ENCODE results near the gene CHD3.

CHD3 gene

DNA sequence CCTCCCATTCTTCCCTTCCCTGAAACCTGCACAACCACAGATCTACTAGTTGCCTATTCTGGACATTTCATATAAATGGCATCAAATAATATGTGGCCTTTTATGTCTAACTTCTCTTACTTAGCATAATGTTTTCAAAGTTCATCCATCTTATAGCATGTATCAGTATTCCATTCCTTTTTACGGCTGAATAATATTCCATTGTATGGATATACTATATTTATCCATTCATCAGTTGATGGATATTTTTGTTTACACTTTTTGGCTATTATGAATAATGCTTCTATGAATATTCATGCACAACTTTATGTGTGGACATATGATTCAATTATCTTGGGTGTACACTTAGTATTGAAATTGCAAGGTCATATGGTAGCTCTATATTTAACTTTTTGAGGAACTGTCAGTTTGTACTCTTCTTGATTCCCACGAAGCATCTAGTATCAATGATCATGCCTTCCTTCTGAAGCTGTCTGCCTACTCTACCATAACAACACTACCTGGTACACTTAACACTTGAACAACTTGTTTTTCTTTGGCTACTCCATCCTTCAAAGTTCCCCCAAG, 12.7 kb upstream of the CHD3 start:
- no peak for DNase-seq

DNA sequence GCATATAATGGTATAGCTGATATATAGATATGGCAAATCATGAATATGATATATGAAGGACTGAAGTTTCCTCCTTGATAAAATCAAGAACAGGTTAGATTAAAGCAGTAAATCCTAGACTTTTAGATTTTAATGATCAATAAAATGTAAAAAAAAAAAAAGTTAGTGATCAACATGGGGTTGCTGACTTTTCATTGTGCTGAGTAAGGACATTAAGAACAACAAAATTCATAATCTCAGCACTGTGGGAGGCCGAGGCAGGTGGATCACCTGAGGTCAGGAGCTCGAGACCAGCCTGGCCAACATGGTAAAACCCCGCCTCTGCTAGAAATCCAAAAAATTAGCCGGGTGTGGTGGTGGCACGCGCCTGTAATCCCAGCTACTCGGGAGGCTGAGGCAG, 10.4 kb upstream of the CHD3 start:
- DNase-seq, result no peak

DNA sequence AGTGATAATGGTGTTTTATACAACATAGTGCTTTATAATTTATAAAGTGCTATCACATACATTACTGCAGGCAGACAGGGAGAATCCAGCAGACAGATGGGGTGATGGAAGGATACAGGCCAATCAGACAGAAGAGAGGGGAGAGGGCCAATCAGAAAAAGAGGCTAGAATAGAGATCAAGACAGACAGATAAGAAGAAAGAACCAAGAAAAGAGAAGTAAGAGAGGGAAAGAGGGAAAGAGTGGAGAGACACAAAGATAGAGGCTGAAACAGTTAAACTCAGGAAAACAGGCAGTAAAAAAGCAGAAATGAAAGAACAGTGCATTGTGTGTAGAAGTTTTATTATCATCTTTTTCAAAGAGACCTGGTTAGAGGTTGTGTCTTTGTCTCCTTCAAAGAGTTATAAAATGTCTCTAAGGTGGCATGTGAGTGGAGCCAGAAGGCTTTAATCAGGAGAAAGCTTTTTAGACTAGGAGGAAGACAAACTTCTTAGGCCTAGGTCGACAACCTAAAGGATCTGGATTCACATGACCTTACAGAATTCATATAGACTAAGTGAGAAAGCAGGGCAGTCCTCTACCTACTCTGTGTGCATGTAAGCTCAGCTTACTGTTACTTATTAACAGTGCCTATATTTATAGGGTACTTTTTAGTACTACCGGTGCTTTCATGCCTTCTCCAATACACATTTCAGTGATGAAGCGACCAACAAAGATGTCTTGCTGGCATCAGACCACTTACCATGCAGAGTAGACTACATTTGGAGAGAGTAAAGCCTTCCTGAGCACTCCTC, 8.3 kb upstream of the CHD3 start:
- DNase-seq, result no peak

DNA sequence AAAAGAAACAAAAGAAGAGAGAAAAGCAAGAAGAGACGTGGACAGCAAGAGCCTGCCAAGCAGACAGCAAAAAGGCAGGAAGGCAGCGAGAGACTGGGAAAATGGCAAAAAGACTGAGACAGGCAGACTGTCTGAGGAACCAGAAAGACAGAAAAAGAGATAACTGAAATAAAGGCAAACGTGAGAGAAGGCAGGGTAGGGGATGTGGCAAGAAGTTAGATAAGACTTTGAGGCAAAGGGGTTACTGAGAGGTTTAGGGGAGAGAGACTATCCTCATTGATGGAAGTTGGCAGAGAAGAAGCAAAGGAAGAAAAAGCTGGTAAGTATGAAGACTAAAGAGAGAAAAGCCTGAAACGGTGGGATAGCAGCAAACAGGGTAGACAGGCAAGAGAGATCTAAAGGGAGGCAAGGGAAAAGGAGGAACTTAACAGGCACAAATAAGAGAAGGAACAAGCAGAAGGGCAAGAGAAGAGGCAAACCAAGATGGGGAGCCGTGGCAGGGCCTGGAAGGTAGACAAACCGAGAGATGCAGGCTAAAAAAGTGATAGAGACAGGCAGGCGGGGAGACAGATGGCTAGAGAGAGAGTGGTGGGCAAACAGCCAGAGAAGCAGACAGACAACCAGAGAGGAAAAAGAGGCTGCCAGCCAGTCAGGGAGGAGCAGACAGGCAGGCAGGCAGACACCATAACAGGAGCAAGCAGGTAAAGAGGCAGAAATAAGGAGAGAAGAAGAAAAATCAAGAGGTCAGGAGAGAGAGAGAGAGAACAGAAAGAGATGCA, 7.1 kb upstream of the CHD3 start:
- DNase-seq, result no peak

DNA sequence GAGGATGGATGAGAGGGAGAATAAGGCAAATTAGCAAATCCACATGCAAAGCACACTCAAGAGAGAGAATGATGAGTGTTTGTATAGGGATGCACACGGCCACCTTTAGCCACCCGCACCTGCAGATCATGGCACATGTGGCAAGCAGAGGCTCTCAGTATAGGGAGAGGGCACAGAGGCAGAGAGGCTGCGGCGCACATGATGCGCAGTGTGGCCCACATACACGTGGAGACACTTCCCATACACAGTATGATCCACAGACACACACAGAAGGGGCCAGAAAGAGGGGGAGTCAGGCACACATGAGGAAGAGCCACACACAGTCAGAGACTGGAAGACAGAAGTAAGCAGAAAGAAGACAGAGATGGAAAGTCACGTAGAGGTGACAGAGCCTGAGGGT, 6.5 kb upstream of the CHD3 start:
- DNase-seq, result no peak

DNA sequence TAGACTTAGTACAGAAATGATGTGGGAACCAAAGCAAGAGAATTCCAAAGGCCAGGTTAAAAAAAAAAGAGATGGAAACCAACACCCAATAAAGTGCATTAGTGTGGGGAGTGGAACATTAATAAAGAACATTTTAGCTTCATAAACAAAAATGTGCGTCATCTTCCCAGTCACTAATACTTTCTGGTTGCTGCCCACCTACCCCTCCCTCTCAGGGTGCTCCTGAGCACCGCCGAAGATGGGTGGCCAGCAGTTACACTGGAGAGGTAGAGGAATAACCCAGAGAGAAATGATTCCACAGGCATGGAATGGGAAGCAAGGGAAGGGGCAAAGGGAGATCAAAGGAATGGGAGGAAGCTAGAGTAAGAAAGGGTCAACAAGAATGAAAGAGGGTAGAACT, 6.0 kb upstream of the CHD3 start:
- DNase-seq, result no peak

DNA sequence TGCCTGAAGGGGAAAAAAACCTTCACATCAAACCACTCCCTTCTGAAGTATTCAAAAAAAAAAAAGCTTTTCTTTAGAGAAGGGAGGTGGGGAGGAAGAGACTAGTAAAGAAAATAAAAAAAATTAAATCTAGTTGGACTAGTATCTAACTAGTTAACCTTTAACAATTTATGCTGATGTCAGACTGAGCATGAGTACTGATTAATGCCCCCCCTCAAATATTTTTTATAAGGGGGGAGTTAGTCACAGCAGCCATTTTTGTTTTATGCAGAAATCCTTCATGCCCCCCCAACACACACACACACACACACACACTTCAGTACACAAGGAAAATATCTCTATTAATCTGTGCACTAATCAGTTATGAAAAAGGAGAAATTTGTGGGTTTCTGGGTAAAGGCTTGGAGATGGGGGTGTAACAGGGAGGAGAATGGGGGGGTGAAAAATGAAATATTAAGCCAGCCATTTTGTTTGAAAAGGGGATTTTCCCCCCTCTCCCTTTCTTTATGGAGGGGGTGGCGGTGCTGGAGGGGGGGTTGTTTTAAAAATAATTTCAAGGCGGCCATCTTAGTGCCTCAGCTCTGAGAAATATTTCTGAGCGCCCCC, 4.7 kb upstream of the CHD3 start:
- no peak for DNase-seq

DNA sequence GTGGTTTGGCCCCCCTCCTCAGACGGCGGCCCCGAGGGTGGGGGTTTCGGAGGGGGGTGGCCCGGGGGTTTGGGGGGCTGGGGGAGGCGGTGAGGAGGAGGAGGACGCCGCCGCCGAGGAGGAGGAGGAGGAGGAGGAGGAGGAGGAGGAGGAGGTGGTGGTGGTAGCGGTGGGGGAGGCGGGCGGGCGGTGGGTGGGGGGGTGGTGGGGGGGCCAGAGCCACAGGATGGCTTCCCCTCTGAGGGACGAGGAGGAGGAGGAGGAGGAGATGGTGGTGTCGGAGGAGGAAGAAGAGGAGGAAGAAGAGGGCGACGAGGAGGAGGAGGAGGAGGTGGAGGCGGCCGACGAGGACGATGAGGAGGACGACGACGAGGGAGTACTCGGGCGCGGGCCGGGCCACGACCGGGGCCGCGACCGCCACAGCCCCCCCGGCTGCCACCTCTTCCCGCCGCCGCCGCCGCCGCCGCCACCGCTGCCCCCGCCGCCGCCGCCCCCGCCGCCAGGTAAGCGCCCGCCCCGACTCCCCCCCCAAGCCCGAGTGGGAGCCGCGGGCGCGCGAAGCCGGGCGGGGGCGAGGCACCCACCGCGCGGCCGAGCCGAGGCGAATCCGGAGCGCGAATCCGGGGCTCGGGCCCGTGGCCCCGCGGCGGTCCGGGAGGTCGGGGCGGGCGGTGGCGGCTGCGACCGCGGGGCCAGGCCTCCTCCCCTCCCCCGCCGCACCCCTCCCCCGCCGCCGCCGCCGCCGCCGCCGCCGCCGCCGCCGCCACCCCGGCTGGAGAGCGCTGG, 3.8 kb upstream of the CHD3 start:
- DNase-seq, result no peak

DNA sequence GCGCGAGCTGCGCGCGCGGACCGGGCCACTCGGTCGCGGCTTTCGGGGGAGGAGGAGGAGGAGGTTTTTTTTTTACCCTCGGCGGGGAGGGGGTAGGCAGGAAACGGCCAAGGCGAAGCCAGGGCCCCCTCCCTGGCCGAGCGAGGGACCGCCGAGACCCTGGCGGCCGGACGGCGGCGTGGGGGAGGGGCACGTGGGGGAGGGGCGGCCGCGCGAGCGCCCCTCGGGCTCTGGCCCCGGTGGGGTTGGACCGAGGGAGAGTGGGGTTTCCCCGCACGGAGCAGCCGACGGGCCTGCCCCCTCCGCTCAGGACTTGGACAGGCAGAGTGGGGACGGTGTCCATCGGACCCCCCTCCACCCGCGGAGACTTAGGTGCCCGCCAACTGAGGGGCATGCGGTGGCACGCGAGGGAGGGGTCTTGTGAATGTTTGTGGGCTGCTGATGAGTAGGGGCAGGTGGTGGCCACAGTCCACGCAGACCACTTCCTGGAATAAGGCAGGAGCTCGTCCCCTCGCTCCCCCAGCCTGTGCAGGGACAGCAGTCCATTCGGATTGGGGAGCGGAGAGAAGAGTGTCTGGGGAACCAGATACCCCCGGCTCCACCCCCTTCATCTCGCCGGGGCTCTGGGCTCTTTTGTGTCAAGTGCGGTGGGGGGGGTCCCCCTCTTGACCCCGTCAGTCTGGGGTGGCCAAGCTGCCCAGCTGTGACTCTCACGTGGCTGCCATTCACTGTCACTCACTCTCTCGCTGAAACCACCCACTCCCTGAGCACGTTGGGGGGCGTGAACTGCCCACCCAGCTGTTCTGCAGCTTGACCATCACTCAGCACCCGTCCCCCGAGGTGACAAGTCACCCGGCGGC, 3.0 kb upstream of the CHD3 start:
- no peak for DNase-seq

DNA sequence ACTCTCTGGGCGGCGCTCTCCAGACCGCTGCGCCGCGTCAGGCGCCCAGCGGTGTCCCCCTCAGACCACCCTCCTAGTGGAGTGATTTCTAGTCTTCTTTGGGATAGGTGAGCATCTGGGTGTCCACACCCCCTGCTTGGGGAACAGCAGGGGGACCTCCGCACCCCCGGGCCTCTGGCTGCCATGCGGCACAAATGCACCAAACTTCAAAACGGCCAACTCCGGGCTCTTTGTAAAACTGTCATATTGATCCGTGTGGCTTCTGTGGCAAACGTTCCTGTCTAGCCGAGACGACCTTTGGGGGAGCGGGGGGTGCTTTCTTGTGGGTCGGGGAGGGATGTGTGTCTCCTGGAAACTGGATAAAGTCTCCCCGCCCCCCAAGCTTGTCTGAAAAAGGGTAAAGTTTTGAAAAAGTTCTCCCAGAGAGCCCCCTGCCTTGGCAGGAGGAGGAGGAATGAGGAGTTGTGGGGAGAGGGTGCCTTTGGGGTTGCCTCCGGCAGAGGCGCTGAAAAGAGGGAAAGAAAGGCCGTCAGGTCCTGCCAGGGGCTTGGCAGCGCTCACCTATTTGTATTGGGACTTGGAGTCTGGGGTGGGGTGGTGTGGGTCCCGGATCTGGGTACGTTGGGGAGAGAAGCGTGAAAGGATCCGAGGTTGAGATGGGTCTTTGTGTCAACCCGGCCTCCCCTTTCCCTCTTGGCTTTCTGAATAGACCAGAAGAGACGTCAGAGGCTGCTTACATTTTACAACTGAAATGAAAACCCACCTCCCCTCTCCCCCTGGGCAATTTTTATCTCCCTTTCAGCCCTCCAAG, 2.2 kb upstream of the CHD3 start:
- DNase-seq, result no peak

DNA sequence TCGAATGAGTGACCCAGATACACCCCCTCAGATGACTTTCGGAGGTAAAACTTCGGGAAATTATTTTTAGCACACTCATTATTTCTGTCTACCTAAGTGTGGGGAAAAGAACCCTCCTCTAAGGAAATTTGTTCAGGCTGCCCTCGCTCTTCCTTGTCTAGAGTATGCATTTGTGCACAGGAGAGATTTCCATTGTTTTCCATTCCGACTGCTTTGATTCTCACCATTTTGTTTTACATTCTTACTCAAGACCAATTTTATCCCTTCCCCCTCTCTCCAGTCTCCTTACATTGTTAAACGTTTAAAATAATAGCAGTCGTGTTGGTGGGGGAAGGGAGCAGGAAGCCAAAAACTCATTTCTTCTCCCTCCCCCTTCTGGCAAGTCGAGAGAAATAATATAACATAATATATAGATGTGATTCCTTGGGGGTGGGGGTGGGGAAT, 1.5 kb upstream of the CHD3 start:
- no peak for DNase-seq

DNA sequence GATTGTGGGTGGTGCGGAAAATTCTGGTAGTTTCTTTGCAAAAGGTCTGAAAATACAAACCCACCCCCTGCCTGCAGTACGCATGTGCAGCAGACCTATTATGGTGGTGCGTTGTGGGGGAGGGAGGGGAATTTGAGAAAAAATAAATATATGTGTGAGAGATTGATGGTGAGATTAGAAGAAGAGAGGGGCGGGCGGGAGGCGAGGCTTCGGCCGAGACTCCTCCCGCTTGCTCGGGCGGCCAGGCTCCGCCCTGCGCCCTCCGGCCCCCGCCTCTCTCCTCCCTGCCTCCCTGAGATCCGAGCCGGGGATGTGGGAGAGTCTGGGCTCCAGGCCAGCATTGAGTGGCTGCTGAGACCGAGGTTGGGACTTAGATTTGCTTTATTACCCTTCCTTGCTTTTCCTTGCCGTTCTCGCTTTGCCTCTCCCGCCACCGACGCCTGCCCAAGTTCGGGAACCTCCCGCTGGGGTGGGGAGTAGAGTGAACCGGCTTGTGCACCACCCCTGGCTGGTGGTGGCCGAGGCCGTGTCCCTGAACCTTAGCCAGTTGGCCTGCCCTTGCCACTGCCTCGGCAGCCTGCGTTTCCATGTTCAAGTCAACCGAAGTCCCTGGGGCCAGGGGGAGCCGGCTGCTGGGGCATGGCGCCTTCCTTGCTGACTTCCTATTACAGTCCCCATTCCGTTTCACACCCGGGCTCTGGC, 956 bp upstream of the CHD3 start:
- DNase-seq, result peak; percentile 85

DNA sequence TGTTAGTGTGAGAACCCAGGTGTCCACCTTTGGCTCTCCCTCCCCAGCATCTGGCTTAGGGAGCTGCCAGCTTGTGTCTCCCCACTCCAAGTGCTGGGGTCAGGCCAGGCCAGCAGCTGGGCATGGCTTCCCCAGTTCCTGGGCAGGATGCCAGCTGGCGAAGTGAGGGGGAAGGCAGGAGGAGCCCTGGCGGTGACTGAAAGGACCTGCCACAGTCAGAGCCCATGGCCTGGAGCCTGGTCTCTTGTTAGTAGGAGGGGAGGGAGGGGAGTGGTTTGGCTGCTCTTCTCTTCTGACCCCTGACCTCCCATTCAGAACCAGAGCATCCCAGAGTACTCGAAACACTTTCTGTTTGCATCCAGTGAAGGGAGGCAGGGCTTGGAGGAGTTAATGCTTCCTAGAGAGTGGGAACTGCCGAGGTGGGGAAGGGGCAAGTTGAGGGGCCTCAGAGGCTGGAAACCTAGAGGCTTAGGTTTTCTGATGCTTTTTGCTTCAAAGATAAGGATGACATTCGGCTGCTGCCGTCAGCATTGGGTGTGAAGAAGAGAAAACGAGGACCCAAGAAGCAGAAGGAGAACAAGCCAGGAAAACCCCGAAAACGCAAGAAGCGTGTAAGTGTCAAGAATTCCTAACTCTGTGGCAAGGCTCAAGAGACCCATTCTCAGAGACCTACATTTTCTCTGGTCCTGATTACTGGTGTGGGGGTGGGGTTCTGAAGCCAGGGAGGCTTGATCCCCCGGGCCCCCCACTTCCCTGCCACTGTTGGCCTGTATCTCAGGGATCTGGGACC, 772 bp downstream of the CHD3 start:
- DNase-seq, result peak; percentile 51

DNA sequence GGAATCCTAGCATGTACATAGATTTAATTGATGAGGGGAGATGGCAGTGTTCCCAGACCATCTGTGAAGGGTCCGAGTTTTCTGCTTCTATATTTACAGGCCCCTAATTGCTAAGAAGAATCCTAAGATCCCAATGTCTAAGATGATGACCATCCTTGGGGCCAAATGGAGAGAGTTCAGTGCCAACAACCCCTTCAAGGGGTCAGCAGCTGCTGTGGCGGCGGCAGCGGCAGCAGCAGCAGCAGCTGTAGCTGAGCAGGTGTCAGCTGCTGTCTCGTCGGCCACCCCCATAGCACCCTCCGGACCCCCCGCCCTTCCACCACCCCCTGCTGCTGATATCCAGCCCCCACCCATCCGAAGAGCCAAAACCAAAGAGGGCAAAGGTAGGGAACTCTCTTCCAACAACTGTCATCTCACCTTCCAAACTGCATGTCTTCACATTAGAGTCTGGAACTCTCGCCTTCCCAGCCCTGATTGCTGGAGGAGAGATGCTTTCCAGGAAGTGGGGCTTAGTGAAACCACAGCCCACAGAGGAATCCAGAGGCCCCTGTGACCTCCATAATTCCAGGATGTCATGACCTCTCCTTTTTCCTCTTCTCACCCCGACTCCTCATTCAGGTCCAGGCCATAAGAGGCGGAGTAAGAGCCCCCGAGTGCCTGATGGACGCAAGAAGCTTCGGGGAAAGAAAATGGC, 4.7 kb downstream of the CHD3 start:
- no peak for DNase-seq

DNA sequence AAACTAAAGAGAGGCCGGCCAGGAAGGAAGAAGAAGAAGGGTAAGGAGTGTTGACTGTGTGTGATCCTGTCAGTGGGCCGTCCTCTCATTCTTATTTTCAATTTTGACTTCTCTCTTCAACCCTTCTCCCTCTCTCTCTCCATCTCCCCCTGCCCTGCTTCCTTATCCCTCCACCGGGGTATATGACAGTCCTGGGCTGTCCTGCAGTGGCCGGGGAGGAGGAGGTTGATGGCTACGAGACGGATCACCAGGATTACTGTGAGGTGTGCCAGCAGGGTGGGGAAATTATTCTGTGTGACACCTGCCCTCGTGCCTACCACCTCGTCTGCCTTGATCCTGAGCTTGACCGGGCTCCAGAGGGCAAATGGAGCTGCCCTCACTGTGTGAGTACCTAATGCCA, 5.6 kb downstream of the CHD3 start:
- DNase-seq, result no peak

DNA sequence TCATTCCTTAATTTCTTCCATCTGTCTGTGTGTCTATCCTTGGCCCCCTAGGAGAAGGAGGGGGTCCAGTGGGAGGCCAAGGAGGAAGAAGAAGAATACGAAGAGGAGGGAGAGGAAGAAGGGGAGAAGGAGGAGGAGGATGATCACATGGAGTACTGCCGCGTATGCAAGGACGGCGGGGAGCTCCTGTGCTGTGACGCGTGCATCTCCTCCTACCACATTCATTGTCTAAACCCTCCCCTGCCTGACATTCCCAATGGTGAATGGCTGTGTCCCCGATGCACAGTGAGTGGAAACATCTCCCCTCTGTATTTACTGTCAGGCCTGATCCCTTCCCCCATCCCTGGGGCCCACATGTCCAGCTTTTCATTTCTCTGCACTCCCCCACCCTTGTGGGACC, 6.3 kb downstream of the CHD3 start:
- no peak for DNase-seq

DNA sequence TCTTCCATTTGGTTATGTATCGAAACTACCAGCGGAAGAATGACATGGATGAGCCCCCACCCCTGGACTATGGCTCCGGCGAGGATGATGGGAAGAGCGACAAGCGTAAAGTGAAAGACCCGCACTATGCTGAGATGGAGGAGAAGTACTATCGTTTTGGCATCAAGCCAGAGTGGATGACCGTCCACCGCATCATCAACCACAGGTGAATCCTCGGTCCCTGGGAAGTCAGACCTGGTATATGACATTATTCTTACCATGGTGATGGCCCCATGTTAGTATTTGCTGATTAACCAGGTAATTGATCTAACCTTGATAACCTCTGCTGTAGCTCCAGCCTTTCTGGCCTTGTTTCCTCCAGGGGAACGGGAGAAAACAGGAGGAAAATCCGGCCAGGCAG, 8.5 kb downstream of the CHD3 start:
- DNase-seq, result no peak

DNA sequence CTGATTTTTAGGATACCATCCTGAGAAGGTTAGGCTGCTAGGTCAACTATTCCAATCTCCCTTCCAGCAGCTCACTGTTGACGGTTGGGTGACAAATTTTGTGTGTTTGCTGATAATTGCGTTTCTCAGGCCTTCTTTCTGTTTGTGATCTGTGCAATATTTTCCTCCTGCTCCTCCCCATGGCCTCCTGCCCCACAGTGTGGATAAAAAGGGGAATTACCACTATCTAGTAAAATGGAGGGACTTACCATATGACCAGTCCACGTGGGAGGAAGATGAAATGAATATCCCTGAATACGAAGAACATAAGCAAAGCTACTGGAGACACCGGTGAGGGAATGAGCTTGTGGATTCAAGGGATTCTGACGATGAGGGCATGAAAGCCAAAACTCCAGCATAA, 9.2 kb downstream of the CHD3 start:
- no peak for DNase-seq
